HFFc6 (cell line): Measurements from ENCODE around the gene RSBN1L. TPM values are rescaled to one million over a fixed set of nuclear protein-coding genes. Genes with fewer than 3 reads are reported as not detected.

Experiments
- DNase-seq: peaks from one replicate; pipeline ENCODE4 v3.0.0-alpha.2; 2018
- H3K27ac Mint-ChIP-seq: 2 replicates; pipeline ENCODE4 v1.8.0; 2020; ENCODE audit warnings: mild to moderate bottlenecking, mixed read lengths
- H3K27me3 Mint-ChIP-seq: 2 replicates; pipeline ENCODE4 v1.8.0; 2021; ENCODE audit warnings: mild to moderate bottlenecking, moderate library complexity, mixed read lengths; ENCODE audit not compliant: insufficient read depth
- H3K36me3 Mint-ChIP-seq: 2 replicates; pipeline ENCODE4 v1.8.0; 2021; ENCODE audit warnings: low read depth, mixed read lengths
- H3K4me1 Mint-ChIP-seq: 2 replicates; pipeline ENCODE4 v1.8.0; 2020; ENCODE audit warnings: low read depth, mixed read lengths
- H3K4me3 Mint-ChIP-seq: 2 replicates; pipeline ENCODE4 v1.8.0; 2020; ENCODE audit warnings: mild to moderate bottlenecking, moderate library complexity, mixed read lengths
- H3K9me3 Mint-ChIP-seq: 2 replicates; pipeline ENCODE4 v1.8.0; 2020; ENCODE audit warnings: mild to moderate bottlenecking, mixed read lengths
- CTCF ChIP-seq: fragments of 200-600 bp; sonication (generic); IDR thresholded peaks from 2 replicates; pipeline ENCODE4 v1.5.0; 2021; ENCODE audit warnings: antibody characterized with exemption, mild to moderate bottlenecking
- total RNA-seq, 6 experiments: library from RNA; stranded (reverse); fragmentation: NEBNext Ultra II Directional; extraction: Animal tissue kit (Norgen Biotek cat#: 25700); gene quantifications; 2 replicates in 1 of 6; 3 replicates in 5 of 6; pipeline ENCODE4 v1.2.3, GENCODE V29; 2021

The RSBN1L gene
- total RNA-seq, 6 experiments from 2014 or later, result 11.2 to 14.0 (median 12.9) TPM

GRCh38 chr7:77687100-77687746 lies 9.0 kb upstream of the RSBN1L start:
- peak; percentile 74 for DNase-seq
- H3K4me1 Mint-ChIP-seq, result peaks cover 39% of the 10 kb centered on the region
- no peaks in the 10 kb centered on the region for H3K9me3 Mint-ChIP-seq
- TF ChIP-seq CTCF, result no peak
- H3K4me3 Mint-ChIP-seq, result peak overlapping the region; percentile 32
- peak overlapping the region; percentile 70 for H3K27ac Mint-ChIP-seq
- no peaks in the 10 kb centered on the region; the same call in 1 of the 2 replicates for H3K27me3 Mint-ChIP-seq
- H3K36me3 Mint-ChIP-seq, result peaks cover 32% of the 10 kb centered on the region

- H3K4me1 Mint-ChIP-seq, result peaks cover 43% of the 10 kb centered on the region
- peaks cover 32% of the 10 kb centered on the region for H3K36me3 Mint-ChIP-seq
- peak overlapping the region; percentile 25; the same call in 1 of the 2 replicates for H3K4me3 Mint-ChIP-seq
- no peaks in the 10 kb centered on the region; the same call in 1 of the 2 replicates for H3K27me3 Mint-ChIP-seq
- DNase-seq, result no peak
- H3K27ac Mint-ChIP-seq, result peak overlapping the region; percentile 70
- TF ChIP-seq CTCF, result no peak
- H3K9me3 Mint-ChIP-seq, result no peaks in the 10 kb centered on the region
Observed at GRCh38 chr7:77687747-77688144, 8.5 kb upstream of the RSBN1L start.

GRCh38 chr7:77690289-77690688 lies 6.0 kb upstream of the RSBN1L start:
- no peaks in the 10 kb centered on the region; the same call in 1 of the 2 replicates for H3K27me3 Mint-ChIP-seq
- H3K4me3 Mint-ChIP-seq, result no peak overlapping the region
- TF ChIP-seq CTCF, result no peak
- H3K4me1 Mint-ChIP-seq, result peaks cover 42% of the 10 kb centered on the region
- H3K36me3 Mint-ChIP-seq, result peaks cover 23% of the 10 kb centered on the region
- no peak for DNase-seq
- H3K27ac Mint-ChIP-seq, result no peak overlapping the region
- no peaks in the 10 kb centered on the region for H3K9me3 Mint-ChIP-seq

- Mint-ChIP-seq H3K4me1 (peaks cover 32% of the 10 kb centered on the region), H3K27ac (no peak overlapping the region), H3K36me3 (peaks cover 21% of the 10 kb centered on the region), H3K27me3 (no peaks in the 10 kb centered on the region; the same call in none of the 2 replicates), H3K9me3 (no peaks in the 10 kb centered on the region), H3K4me3 (no peak overlapping the region)
- no peak for DNase-seq
- TF ChIP-seq CTCF, result no peak
Observed at GRCh38 chr7:77691892-77692491, 4.3 kb upstream of the RSBN1L start.

- H3K9me3 Mint-ChIP-seq, result no peaks in the 10 kb centered on the region
- peaks cover 28% of the 10 kb centered on the region for H3K4me1 Mint-ChIP-seq
- no peak overlapping the region for H3K27ac Mint-ChIP-seq
Observed at GRCh38 chr7:77693830-77694583, 2.3 kb upstream of the RSBN1L start.

More at GRCh38 chr7:77693830-77694583, 2.3 kb upstream of the RSBN1L start:
- Mint-ChIP-seq H3K36me3 (peaks cover 22% of the 10 kb centered on the region), H3K4me3 (peak overlapping the region; percentile 44), H3K27me3 (no peaks in the 10 kb centered on the region; the same call in 1 of the 2 replicates)
- DNase-seq, result no peak
- TF ChIP-seq CTCF, result no peak
